ACC112 (cell line): Measurements from ENCODE around the gene HS3ST1.

Experiments
- H2AFZ ChIP-seq: fragments of 200-600 bp; sonication (generic); one replicate; pipeline ENCODE4 v1.6.0; 2017; ENCODE audit warnings: antibody characterized with exemption, low read length; ENCODE audit not compliant: unreplicated experiment
- H3K27ac ChIP-seq: fragments of 200-600 bp; sonication (generic); 2 replicates; pipeline ENCODE4 v1.5.1; 2014; ENCODE audit warnings: low read depth, mild to moderate bottlenecking, antibody characterized with exemption, low read length, moderate library complexity
- H3K27me3 ChIP-seq: fragments of 200-600 bp; sonication (generic); 2 replicates; pipeline ENCODE4 v1.6.1; 2014; ENCODE audit warnings: mild to moderate bottlenecking, antibody characterized with exemption, low read length, moderate library complexity, mixed read lengths; ENCODE audit not compliant: insufficient read depth
- H3K36me3 ChIP-seq: fragments of 200-600 bp; sonication (generic); 2 replicates; pipeline ENCODE4 v1.6.1; 2016; ENCODE audit warnings: mild to moderate bottlenecking, antibody characterized with exemption, low read length, moderate library complexity, mixed read lengths; ENCODE audit not compliant: insufficient read depth
- H3K4me1 ChIP-seq: fragments of 200-600 bp; sonication (generic); one replicate; pipeline ENCODE4 v1.6.1; 2016; ENCODE audit warnings: low read length, mixed read lengths; ENCODE audit not compliant: insufficient read depth, unreplicated experiment, control insufficient read depth
- H3K4me3 ChIP-seq: fragments of 200-600 bp; sonication (generic); 2 replicates; pipeline ENCODE4 v1.5.1; 2014; ENCODE audit warnings: mild to moderate bottlenecking, low read depth, low read length
- H3K79me2 ChIP-seq: fragments of 200-600 bp; sonication (generic); one replicate; pipeline ENCODE4 v1.6.0; 2016; ENCODE audit warnings: low read length; ENCODE audit not compliant: control insufficient read depth, unreplicated experiment, insufficient read depth

Gene HS3ST1

DNA sequence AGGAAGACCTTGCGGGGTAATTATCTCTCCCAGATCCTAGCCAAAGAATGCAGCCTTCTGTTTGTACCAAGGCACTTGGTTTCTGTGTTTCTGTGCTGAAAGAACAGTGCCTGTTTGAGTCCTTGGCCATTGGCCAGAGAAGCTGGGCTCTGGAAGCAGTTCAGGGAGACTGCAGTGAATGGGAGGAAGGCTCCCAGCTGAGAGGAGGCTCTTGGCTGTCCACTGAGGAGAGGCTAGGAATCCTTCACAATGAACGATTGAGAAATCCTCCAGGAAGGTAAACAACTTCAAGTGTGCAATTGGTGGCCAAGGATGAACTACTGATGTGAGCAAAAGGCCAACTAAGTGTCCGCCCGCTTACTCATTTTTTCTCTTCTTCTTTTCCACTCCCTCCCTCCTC lies 61.3 kb downstream of the HS3ST1 start:
- H3K4me1 ChIP-seq = no peaks in the 10 kb centered on the region
- H2AFZ ChIP-seq = no peak overlapping the region
- no peak overlapping the region for H3K4me3 ChIP-seq
- H3K27me3 ChIP-seq = no peaks in the 10 kb centered on the region
- no peak overlapping the region for H3K27ac ChIP-seq
- no peaks in the 10 kb centered on the region for H3K36me3 ChIP-seq
- no peaks in the 10 kb centered on the region for H3K79me2 ChIP-seq

DNA sequence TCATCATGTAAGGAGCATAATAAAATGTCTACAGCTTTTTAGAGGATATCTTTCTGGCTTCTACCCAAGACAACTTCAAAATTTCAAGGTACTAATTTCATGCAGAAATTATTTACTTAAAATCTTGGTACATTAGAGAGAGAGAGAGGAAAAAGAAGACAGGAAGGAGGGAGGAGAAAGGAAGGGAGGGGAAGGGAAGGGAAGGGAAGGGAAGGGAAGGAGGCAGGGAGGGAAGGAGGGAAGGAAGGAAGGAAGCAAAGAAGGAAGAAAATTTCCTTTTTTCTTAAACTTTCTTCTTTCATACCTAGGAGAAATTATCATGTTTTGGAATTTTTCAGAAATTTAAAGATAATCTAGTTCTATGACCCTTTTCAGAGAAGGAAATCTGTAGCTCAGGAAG lies 61.8 kb downstream of the HS3ST1 start:
- Histone ChIP-seq H2AFZ (no peak overlapping the region), H3K27me3 (no peaks in the 10 kb centered on the region), H3K36me3 (no peaks in the 10 kb centered on the region), H3K4me3 (no peak overlapping the region), H3K4me1 (no peaks in the 10 kb centered on the region), H3K79me2 (no peaks in the 10 kb centered on the region), H3K27ac (no peak overlapping the region)

DNA sequence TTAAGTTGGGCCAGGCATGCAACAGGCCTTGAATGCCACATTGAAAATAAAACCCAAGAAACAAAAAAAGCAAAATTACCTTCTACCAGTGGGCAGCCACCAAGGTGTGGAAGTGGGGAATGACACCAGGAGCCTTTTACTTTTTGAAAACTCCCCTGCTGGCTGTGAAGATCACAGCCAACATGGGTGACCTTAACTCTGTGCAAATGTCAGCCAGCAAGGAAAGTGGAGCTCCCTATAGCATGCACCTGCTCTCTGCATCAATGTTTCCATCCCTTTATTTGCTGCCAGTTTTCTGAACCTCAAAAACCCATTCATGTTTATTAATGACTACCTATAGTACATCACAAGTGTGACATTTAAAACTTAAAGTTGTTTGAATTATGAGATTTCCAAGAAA lies 63.7 kb downstream of the HS3ST1 start:
- Histone ChIP-seq H3K4me1 (no peaks in the 10 kb centered on the region), H3K27ac (no peak overlapping the region), H2AFZ (no peak overlapping the region), H3K27me3 (no peaks in the 10 kb centered on the region), H3K4me3 (no peak overlapping the region), H3K79me2 (no peaks in the 10 kb centered on the region), H3K36me3 (no peaks in the 10 kb centered on the region)

DNA sequence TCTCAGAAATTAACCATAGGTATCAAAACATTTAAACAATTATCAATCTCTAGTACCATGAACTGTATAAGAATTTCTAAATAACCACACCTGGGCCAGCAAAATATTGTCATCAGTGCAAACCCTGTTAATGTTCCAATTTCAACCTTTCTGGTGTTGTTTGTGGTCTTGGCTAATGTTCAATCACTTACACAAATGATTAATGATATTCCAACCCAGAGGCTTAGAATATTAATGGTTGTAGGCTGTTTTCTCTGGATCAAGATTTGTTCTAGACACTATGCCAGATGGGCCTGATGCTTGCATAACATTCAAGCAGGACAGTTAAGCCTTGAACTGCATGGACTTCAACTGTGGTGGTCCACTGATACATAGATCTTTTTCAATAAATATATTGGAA lies 69.1 kb downstream of the HS3ST1 start:
- Histone ChIP-seq H2AFZ (no peak overlapping the region), H3K27ac (no peak overlapping the region), H3K79me2 (no peaks in the 10 kb centered on the region)

DNA sequence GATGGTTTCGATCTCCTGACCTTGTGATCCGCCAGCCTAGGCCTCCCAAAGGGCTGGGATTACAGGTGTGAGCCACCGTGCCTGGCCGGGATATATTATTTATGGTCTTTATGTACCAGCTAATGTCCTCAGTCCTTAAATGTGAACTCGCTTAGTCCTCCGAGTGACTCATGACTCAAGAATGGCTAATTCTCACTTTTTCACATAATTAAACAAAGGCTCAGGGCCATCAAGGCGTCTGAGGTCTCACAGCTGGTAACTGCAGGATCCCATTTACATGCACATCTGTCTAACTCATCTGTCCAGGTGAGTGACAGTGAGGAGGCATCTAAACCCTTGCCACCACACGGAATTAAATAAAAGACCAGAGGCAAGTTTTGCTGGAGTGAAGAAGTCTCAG lies 73.5 kb downstream of the HS3ST1 start:
- no peaks in the 10 kb centered on the region for H3K79me2 ChIP-seq
- no peak overlapping the region for H2AFZ ChIP-seq
- H3K27me3 ChIP-seq = no peaks in the 10 kb centered on the region
- H3K4me3 ChIP-seq = no peak overlapping the region
- no peaks in the 10 kb centered on the region for H3K4me1 ChIP-seq
- no peak overlapping the region for H3K27ac ChIP-seq
- no peaks in the 10 kb centered on the region for H3K36me3 ChIP-seq

More for the DNA sequence above, 69.1 kb downstream of the HS3ST1 start:
- H3K4me1 ChIP-seq = no peaks in the 10 kb centered on the region
- no peaks in the 10 kb centered on the region for H3K36me3 ChIP-seq
- H3K4me3 ChIP-seq = no peak overlapping the region
- no peaks in the 10 kb centered on the region for H3K27me3 ChIP-seq

DNA sequence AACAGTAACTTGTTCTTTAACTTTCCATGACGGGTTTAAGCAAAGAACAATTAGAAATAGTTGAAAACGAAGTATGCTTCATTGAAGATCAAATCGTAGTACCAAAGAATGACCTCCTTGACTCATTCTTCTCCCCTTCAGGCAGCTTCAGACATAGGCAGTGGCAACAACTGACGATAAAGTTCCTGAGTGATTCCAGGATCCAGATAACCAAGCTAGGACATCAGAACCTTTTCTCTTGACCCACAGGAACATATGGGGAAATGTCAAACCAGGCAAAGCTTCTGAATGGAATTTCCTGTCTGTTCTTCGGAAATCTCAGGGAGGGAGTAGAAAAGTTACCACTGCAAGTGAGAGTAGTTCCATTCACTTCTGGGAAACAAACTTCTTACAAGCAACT lies 74.2 kb downstream of the HS3ST1 start:
- Histone ChIP-seq H3K4me3 (no peak overlapping the region), H3K36me3 (no peaks in the 10 kb centered on the region), H3K27me3 (no peaks in the 10 kb centered on the region), H2AFZ (no peak overlapping the region), H3K27ac (no peak overlapping the region), H3K4me1 (no peaks in the 10 kb centered on the region), H3K79me2 (no peaks in the 10 kb centered on the region)

DNA sequence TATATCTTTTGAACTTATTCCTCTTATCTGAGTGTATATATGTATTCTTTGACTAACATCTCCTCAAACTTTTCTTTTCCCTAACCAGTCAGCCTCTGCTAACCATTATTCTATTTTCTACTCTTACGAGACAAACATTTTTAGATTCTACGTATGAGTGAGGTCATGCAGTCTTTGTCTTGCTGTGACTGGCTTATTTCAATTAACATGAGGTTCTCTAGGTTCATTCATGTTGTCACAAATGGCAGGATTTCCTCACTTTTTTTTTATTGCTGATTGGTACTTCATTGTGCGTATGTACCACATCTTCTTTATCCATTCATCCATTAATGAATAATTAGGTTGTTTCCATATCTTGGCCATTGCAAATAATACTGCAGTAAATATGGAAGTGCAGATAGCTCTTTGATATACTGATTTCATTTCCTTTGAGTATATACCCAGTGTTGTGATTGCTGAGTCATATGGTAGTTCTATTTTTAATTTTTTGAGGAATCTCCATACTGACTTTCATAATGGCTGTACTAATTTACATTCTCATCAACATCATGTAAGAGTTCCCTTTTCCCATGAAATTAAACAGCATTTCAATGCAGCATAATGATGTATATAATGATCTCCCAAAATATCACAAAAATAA lies 80.1 kb downstream of the HS3ST1 start:
- no peaks in the 10 kb centered on the region for H3K4me1 ChIP-seq
- no peak overlapping the region for H3K4me3 ChIP-seq
- H3K27me3 ChIP-seq = no peaks in the 10 kb centered on the region
- H3K27ac ChIP-seq = no peak overlapping the region
- no peaks in the 10 kb centered on the region for H3K36me3 ChIP-seq
- H3K79me2 ChIP-seq = no peaks in the 10 kb centered on the region
- no peak overlapping the region for H2AFZ ChIP-seq

DNA sequence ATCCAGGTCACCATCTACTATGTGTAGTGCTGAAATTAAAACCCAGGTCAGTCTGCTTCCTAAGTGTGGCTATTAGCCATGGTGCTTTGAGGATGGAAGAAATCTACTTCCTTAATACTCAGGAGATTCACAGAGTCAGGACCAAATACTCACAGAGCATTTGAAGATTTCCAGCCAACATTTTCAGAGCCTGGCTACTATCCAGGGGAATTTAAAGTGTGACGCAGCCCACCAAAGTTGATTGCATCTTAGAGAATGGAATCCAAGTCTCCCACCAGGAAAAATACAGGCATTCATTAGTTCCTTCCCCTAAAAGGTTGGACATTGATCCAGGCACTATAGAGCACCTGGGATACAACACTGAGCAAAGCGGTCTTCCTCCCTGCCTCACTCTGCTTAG lies 83.8 kb downstream of the HS3ST1 start:
- H3K4me1 ChIP-seq = no peaks in the 10 kb centered on the region
- H3K79me2 ChIP-seq = no peaks in the 10 kb centered on the region
- no peak overlapping the region for H3K27ac ChIP-seq
- H3K27me3 ChIP-seq = no peaks in the 10 kb centered on the region
- H3K4me3 ChIP-seq = no peak overlapping the region
- H3K36me3 ChIP-seq = no peaks in the 10 kb centered on the region
- H2AFZ ChIP-seq = no peak overlapping the region

DNA sequence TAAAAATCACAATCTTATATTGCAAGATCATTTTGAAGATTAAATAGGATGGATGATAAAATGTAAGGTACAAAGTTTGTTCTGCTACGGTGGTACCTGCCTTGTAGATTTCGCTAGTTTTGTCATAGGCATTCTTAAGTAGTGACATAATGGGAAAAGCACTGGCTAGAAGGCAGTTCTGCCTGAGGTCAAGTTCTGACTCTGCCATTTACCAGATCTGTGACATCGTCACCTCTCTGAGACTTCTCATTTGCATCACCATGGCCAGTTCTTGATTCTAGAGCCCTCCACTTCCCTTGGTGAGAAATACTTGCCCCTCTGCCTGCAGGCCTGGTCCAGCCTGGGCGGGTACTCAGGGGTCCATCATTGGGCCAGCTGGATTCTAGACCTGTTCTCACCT lies 85.2 kb downstream of the HS3ST1 start:
- H3K79me2 ChIP-seq = no peaks in the 10 kb centered on the region
- H3K27ac ChIP-seq = no peak overlapping the region
- H3K36me3 ChIP-seq = no peaks in the 10 kb centered on the region
- no peaks in the 10 kb centered on the region for H3K4me1 ChIP-seq
- H2AFZ ChIP-seq = no peak overlapping the region
- H3K27me3 ChIP-seq = no peaks in the 10 kb centered on the region
- no peak overlapping the region for H3K4me3 ChIP-seq
